ENCODE measurements around the gene SDHA. TPM values are rescaled to one million over a fixed set of nuclear protein-coding genes. Genes with fewer than 3 reads are reported as not detected.
"Not testable (repeated sequence)": the region's sequence is repeated elsewhere in the genome, so short reads cannot be mapped to it uniquely, and the experiment has no call there.

SDHA gene
- total and polyA plus RNA-seq, 9 of the 15 experiments (the other 6 are each of a cell fraction or from before 2014, with no cell fraction given): 82.9 to 191 (median 130) TPM

- H3K27me3 ChIP-seq (ENCODE audit: control insufficient read depth in 2 of 2, insufficient read depth in 2 of 2, low read length in 2 of 2); BruUV-seq (replicated peaks); H3K9ac ChIP-seq (ENCODE audit: insufficient read depth in 1 of 2, low read depth in 2 of 2, low read length in 2 of 2); ATAC-seq; H3K4me2 ChIP-seq (ENCODE audit: insufficient read depth, low read length); H3K9me3 ChIP-seq (replicated peaks; ENCODE audit: control insufficient read depth, insufficient read depth, low read depth, low read length); H3K27ac ChIP-seq (ENCODE audit: extremely low read depth, low read depth, low read length); H2AFZ ChIP-seq (ENCODE audit: low read depth, low read length); POLR2A ChIA-PET; H3K4me1 ChIP-seq (replicated peaks in 1 of 2; ENCODE audit: control insufficient read depth in 2 of 2, insufficient read depth in 2 of 2, low read length in 2 of 2); intact Hi-C loops (cut with micrococcal nuclease); H3K4me3 ChIP-seq; H4K20me1 ChIP-seq (replicated peaks; ENCODE audit: control insufficient read depth, insufficient read depth, low read length); H3K79me2 ChIP-seq (ENCODE audit: control insufficient read depth, insufficient read depth, low read length); CTCF ChIA-PET (ENCODE audit: low intra/inter-chr PET ratio); H3K9me1 ChIP-seq (ENCODE audit: control insufficient read depth, insufficient read depth, low read length); FAIRE-seq; in situ Hi-C loops (cut with MboI); TF ChIP-seq ATF3 (CRISPR knock-in tag; conservative IDR thresholded peaks at IDR 0.05): not testable (repeated sequence)
- 91% methylated on average over 10 of the region's 13 CpGs for WGBS (ENCODE audit: insufficient coverage, low coverage, missing lambda C conversion rate)
- peaks cover 79% of the 10 kb centered on the region for H3K36me3 ChIP-seq (ENCODE audit: control insufficient read depth, insufficient read depth, low read length)
- 0 out of 2 replicates have a peak, but pooled peaks have one; percentile 10 for TF ChIP-seq ATF3 (IDR thresholded peaks at IDR 0.05)
- DNase-seq (ENCODE audit: extremely low read depth in 1 of 4, low spot score in 3 of 4): peak in 1 of 4 experiments; percentile 17
Observed at GRCh38 chr5:241045-241669, 23.0 kb downstream of the SDHA start.

GRCh38 chr5:243683-244367 lies 25.7 kb downstream of the SDHA start:
- H3K9me3 ChIP-seq (replicated peaks; ENCODE audit: control insufficient read depth, insufficient read depth, low read depth, low read length); H4K20me1 ChIP-seq (replicated peaks; ENCODE audit: control insufficient read depth, insufficient read depth, low read length); intact Hi-C loops (cut with micrococcal nuclease); CTCF ChIA-PET (ENCODE audit: low intra/inter-chr PET ratio); H3K9me1 ChIP-seq (ENCODE audit: control insufficient read depth, insufficient read depth, low read length); DNase-seq (ENCODE audit: extremely low read depth in 1 of 4, low spot score in 3 of 4); in situ Hi-C loops (cut with MboI); H3K4me2 ChIP-seq (ENCODE audit: insufficient read depth, low read length); POLR2A ChIA-PET; ATAC-seq; FAIRE-seq; H2AFZ ChIP-seq (ENCODE audit: low read depth, low read length); H3K27ac ChIP-seq (ENCODE audit: extremely low read depth, low read depth, low read length); H3K9ac ChIP-seq (ENCODE audit: insufficient read depth in 1 of 2, low read depth in 2 of 2, low read length in 2 of 2); H3K79me2 ChIP-seq (ENCODE audit: control insufficient read depth, insufficient read depth, low read length); BruUV-seq (replicated peaks); H3K4me3 ChIP-seq; H3K27me3 ChIP-seq (ENCODE audit: control insufficient read depth in 2 of 2, insufficient read depth in 2 of 2, low read length in 2 of 2); H3K4me1 ChIP-seq (replicated peaks in 1 of 2; ENCODE audit: control insufficient read depth in 2 of 2, insufficient read depth in 2 of 2, low read length in 2 of 2): not testable (repeated sequence)
- WGBS (ENCODE audit: insufficient coverage, low coverage, missing lambda C conversion rate): 92% methylated on average over 12 of the region's 12 CpGs
- H3K36me3 ChIP-seq (ENCODE audit: control insufficient read depth, insufficient read depth, low read length): peaks cover 84% of the 10 kb centered on the region

GRCh38 chr5:245717-246116 lies 27.6 kb downstream of the SDHA start:
- H3K4me3 ChIP-seq; H3K4me2 ChIP-seq (ENCODE audit: insufficient read depth, low read length); H4K20me1 ChIP-seq (replicated peaks; ENCODE audit: control insufficient read depth, insufficient read depth, low read length); CTCF ChIA-PET (ENCODE audit: low intra/inter-chr PET ratio); BruUV-seq (replicated peaks); POLR2A ChIA-PET; in situ Hi-C loops (cut with MboI); H3K4me1 ChIP-seq (replicated peaks in 1 of 2; ENCODE audit: control insufficient read depth in 2 of 2, insufficient read depth in 2 of 2, low read length in 2 of 2); H3K27ac ChIP-seq (ENCODE audit: extremely low read depth, low read depth, low read length); DNase-seq (ENCODE audit: extremely low read depth in 1 of 4, low spot score in 3 of 4); H2AFZ ChIP-seq (ENCODE audit: low read depth, low read length); H3K9me1 ChIP-seq (ENCODE audit: control insufficient read depth, insufficient read depth, low read length); H3K27me3 ChIP-seq (ENCODE audit: control insufficient read depth in 2 of 2, insufficient read depth in 2 of 2, low read length in 2 of 2); H3K9me3 ChIP-seq (replicated peaks; ENCODE audit: control insufficient read depth, insufficient read depth, low read depth, low read length); FAIRE-seq; H3K79me2 ChIP-seq (ENCODE audit: control insufficient read depth, insufficient read depth, low read length); H3K9ac ChIP-seq (ENCODE audit: insufficient read depth in 1 of 2, low read depth in 2 of 2, low read length in 2 of 2); ATAC-seq; intact Hi-C loops (cut with micrococcal nuclease): not testable (repeated sequence)
- WGBS (ENCODE audit: insufficient coverage, low coverage, missing lambda C conversion rate): 94% methylated on average over 5 of the region's 5 CpGs
- H3K36me3 ChIP-seq (ENCODE audit: control insufficient read depth, insufficient read depth, low read length): peaks cover 86% of the 10 kb centered on the region

Measured in K562 (cell line).